Activated CD8-positive, alpha-beta T cell treated with anti-CD3 and anti-CD28 coated beads for 36 hours (primary cell): ENCODE data around the gene EID3. TPM values are rescaled to one million over a fixed set of nuclear protein-coding genes. Genes with fewer than 3 reads are reported as not detected.

ENCODE experiments used
- ATAC-seq: fragments of 200-7000 bp; cut with Tn5 transposase; one replicate; pipeline ENCODE4 v1.10.0; 2021; ENCODE audit warnings: mild to moderate bottlenecking, moderate library complexity
- CTCF ChIA-PET: fragments of 350-600 bp; sonication (Branson Sonifier 250); formaldehyde crosslinking; loops from one replicate; lab custom pipeline; 2021; ENCODE audit warnings: antibody characterized with exemption; lab: Charles Lee
- POLR2A ChIA-PET: fragments of 350-600 bp; sonication (Branson Sonifier 250); formaldehyde crosslinking; loops from one replicate; lab custom pipeline; 2021; ENCODE audit warnings: antibody characterized with exemption; lab: Charles Lee
- DNase-seq: peaks from one replicate; pipeline ENCODE4 v3.0.0-alpha.2; 2020
- H3K27ac Mint-ChIP-seq: one replicate; pipeline ENCODE4 v1.8.0; 2021; ENCODE audit warnings: mild to moderate bottlenecking, mixed read lengths
- H3K27me3 Mint-ChIP-seq: one replicate; pipeline ENCODE4 v1.8.0; 2021; ENCODE audit warnings: mixed read lengths
- H3K36me3 Mint-ChIP-seq: one replicate; pipeline ENCODE4 v1.8.0; 2021; ENCODE audit warnings: low read depth, mixed read lengths
- H3K4me1 Mint-ChIP-seq: one replicate; pipeline ENCODE4 v1.8.0; 2021; ENCODE audit warnings: low read depth, mixed read lengths
- H3K4me3 Mint-ChIP-seq: one replicate; pipeline ENCODE4 v1.8.0; 2021; ENCODE audit warnings: mild to moderate bottlenecking, moderate library complexity, mixed read lengths
- H3K9me3 Mint-ChIP-seq: one replicate; pipeline ENCODE4 v1.8.0; 2021; ENCODE audit warnings: mixed read lengths
- intact Hi-C: fragments of 100-400 bp; cut with micrococcal nuclease; formaldehyde crosslinking; loops from one replicate; pipeline ENCODE4 v1.10.0; 2022
- total RNA-seq, 2 experiments: library from RNA; stranded (reverse); gene quantifications; one replicate each; pipeline ENCODE4 v1.2.3, GENCODE V29; 2021
- TF ChIP-seq, protein P1 (sequence below): fragments of 200-600 bp; IDR thresholded peaks from one replicate; pipeline ENCODE4 v1.8.0; 2022; ENCODE audit warnings: antibody characterized with exemption, mild to moderate bottlenecking

The EID3 gene
- total RNA-seq, 2 experiments from 2014 or later: 3.7 to 4.8 TPM

DNA sequence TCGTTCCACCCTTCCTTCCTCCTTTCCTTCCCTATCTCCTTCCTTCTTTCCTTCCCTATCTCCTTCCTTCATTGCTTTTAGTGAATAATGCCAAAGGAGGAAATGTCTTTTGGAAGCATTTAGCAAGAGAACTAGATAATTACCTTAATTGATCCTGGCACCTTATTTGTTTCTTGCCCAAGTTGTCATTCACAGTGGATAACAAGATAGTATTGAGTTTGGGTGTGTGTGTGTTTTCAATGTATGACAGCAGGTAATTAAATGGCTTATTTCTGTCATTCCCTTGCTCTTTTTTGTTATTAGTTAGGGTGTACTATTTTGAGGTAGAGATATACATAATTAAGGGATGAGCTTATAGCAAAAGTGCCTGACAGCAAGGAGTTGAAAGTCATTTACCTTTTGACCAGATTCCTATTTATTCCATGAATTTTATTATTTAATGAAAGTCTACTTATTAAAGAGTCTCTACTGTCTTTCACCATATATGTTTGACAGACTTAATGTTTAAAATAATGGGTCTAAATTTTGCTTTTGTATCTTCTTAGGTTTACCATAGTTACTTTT, 30.2 kb downstream of the EID3 start:
- H3K36me3 Mint-ChIP-seq: peaks cover 38% of the 10 kb centered on the region
- ChIA-PET POLR2A (interaction anchor here (0.6 kb wide), 1 partner anchor 48 kb away, joined by 3 read pairs; no protein-coding TSS in a partner anchor), CTCF (no interaction called here)
- TF ChIP-seq, protein P1, sequence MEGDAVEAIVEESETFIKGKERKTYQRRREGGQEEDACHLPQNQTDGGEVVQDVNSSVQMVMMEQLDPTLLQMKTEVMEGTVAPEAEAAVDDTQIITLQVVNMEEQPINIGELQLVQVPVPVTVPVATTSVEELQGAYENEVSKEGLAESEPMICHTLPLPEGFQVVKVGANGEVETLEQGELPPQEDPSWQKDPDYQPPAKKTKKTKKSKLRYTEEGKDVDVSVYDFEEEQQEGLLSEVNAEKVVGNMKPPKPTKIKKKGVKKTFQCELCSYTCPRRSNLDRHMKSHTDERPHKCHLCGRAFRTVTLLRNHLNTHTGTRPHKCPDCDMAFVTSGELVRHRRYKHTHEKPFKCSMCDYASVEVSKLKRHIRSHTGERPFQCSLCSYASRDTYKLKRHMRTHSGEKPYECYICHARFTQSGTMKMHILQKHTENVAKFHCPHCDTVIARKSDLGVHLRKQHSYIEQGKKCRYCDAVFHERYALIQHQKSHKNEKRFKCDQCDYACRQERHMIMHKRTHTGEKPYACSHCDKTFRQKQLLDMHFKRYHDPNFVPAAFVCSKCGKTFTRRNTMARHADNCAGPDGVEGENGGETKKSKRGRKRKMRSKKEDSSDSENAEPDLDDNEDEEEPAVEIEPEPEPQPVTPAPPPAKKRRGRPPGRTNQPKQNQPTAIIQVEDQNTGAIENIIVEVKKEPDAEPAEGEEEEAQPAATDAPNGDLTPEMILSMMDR: no peak
- DNase-seq (no peak), ATAC-seq (no peak)
- no peak overlapping the region for H3K27ac Mint-ChIP-seq
- intact Hi-C loops: no loop called here
- H3K27me3 Mint-ChIP-seq: no peaks in the 10 kb centered on the region
- H3K4me1 Mint-ChIP-seq: no peaks in the 10 kb centered on the region
- H3K9me3 Mint-ChIP-seq: no peaks in the 10 kb centered on the region
- no peak overlapping the region for H3K4me3 Mint-ChIP-seq

- ChIA-PET POLR2A (interaction anchor here (1.3 kb wide), 1 partner anchor 9 kb away, joined by 3 read pairs; no protein-coding TSS in a partner anchor), CTCF (no interaction called here)
- DNase-seq (no peak), ATAC-seq (no peak)
- no peak overlapping the region for H3K27ac Mint-ChIP-seq
- TF ChIP-seq, protein P1: no peak
- H3K36me3 Mint-ChIP-seq: peaks cover 38% of the 10 kb centered on the region
- intact Hi-C loops: no loop called here
- no peak overlapping the region for H3K4me3 Mint-ChIP-seq
- no peaks in the 10 kb centered on the region for H3K9me3 Mint-ChIP-seq
- H3K4me1 Mint-ChIP-seq: no peaks in the 10 kb centered on the region
- H3K27me3 Mint-ChIP-seq: no peaks in the 10 kb centered on the region
Observed at GRCh38 chr12:104334581-104334980, 31.0 kb downstream of the EID3 start.

DNA sequence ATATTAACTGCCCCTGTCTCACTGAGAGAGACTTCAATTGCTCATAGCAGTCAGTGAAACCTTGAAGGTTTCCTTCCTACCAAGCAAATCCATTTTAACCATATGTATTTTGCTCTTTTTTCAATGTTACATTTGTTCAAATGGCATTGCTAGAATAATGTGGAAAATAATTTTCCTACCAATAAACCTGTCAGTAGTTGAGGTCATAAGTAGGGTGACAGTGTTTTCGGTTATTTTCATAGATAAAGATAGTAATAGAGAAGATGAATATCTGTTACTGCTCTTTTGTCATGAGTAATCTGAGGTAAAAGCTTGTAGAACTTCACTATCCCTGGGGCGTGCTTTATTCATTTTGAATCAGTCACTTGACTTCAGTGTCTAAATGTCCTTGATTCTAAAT, 32.6 kb downstream of the EID3 start:
- Mint-ChIP-seq H3K9me3 (no peaks in the 10 kb centered on the region), H3K27me3 (no peaks in the 10 kb centered on the region), H3K4me3 (no peak overlapping the region), H3K36me3 (peaks cover 44% of the 10 kb centered on the region), H3K27ac (no peak overlapping the region), H3K4me1 (no peaks in the 10 kb centered on the region)
- POLR2A ChIA-PET: interaction anchor here (1.3 kb wide), 1 partner anchor 7 kb away, joined by 3 read pairs; no protein-coding TSS in a partner anchor
- ATAC-seq (no peak), DNase-seq (no peak)
- CTCF ChIA-PET: interaction anchor here (0.8 to 1.2 kb wide), 3 partner anchors 23 to 174 kb away, joined by 3 read pairs; no protein-coding TSS in a partner anchor
- intact Hi-C loops: no loop called here
- TF ChIP-seq, protein P1: no peak

- Mint-ChIP-seq H3K4me1 (no peaks in the 10 kb centered on the region), H3K27me3 (no peaks in the 10 kb centered on the region), H3K9me3 (no peaks in the 10 kb centered on the region), H3K36me3 (peaks cover 48% of the 10 kb centered on the region), H3K4me3 (no peak overlapping the region), H3K27ac (no peak overlapping the region)
- no peak for ATAC-seq
- intact Hi-C loops: no loop called here
- ChIA-PET POLR2A (no interaction called here), CTCF (interaction anchor here (0.8 to 1.2 kb wide), 2 partner anchors 45 to 175 kb away, joined by 3 read pairs; no protein-coding TSS in a partner anchor)
- DNase-seq: no peak
- TF ChIP-seq, protein P1: no peak
Observed at GRCh38 chr12:104337030-104337558, 33.6 kb downstream of the EID3 start.

DNA sequence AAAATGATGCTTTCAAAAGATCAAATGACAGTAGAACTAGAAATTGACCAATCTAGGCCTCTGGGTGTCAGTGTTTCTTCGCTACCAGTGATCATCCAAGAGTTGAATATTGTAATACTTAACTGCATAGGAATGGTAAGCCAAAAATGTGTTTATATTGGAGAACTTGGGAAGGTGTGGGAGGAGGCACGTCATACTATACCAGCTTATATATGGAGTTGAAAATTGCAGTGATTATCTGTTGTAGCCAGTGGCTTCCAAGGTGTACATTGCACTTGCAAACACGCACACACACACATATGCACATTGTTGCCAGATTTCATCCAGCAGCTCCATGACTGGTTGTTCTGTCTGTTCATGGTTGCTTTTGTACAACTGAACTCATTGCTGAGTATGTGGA, 36.1 kb downstream of the EID3 start:
- intact Hi-C loops: no loop called here
- TF ChIP-seq, protein P1: no peak
- DNase-seq (no peak), ATAC-seq (no peak)
- ChIA-PET CTCF (interaction anchor here (0.8 to 1.5 kb wide), 6 partner anchors 12 to 139 kb away, joined by 3 to 4 read pairs (median 3); no protein-coding TSS in a partner anchor), POLR2A (interaction anchor here (1.4 kb wide), 2 partner anchors 12 to 53 kb away, joined by 4 read pairs; no protein-coding TSS in a partner anchor)
- H3K36me3 Mint-ChIP-seq: peaks cover 51% of the 10 kb centered on the region
- H3K27ac Mint-ChIP-seq: no peak overlapping the region
- H3K27me3 Mint-ChIP-seq: no peaks in the 10 kb centered on the region
- no peaks in the 10 kb centered on the region for H3K4me1 Mint-ChIP-seq
- H3K4me3 Mint-ChIP-seq: no peak overlapping the region
- H3K9me3 Mint-ChIP-seq: no peaks in the 10 kb centered on the region
